Bronchial epithelial cell (primary cell): ENCODE data around the gene SLC39A11. TPM values are rescaled to one million over a fixed set of nuclear protein-coding genes. Genes with fewer than 3 reads are reported as not detected.
"Not testable (repeated sequence)": the region's sequence is repeated elsewhere in the genome, so short reads cannot be mapped to it uniquely, and the experiment has no call there.

ENCODE experiments used
- DNase-seq: peaks from one replicate; pipeline ENCODE4 v3.0.0-alpha.2; 2010; ENCODE audit warnings: low read depth
- FAIRE-seq: peaks from 2 replicates; lab custom pipeline; 2011; peaks lifted over from hg19 to GRCh38; lab: Jason Lieb, UNC
- H3K27me3 ChIP-seq: 2 replicates; pipeline ENCODE4 v1.5.1; 2011; ENCODE audit warnings: low read length; ENCODE audit not compliant: control insufficient read depth, insufficient read depth
- H3K36me3 ChIP-seq: 2 replicates; pipeline ENCODE4 v1.5.1; 2011; ENCODE audit warnings: low read length; ENCODE audit not compliant: control insufficient read depth, insufficient read depth
- H3K4me3 ChIP-seq: 2 replicates; pipeline ENCODE4 v1.5.1; 2011; ENCODE audit warnings: mild to moderate bottlenecking, low read depth, low read length, control low read depth
- CTCF ChIP-seq: IDR thresholded peaks from 2 replicates; pipeline ENCODE4 v1.5.1; 2011; ENCODE audit warnings: mild to moderate bottlenecking, moderate library complexity, low read length, control low read depth, inconsistent platforms; ENCODE audit not compliant: insufficient read depth, severe bottlenecking
- total RNA-seq: library from RNA; depleted of rRNA; stranded (reverse); fragments of >200 nt; gene quantifications from 2 replicates; pipeline ENCODE4 v1.2.1, GENCODE V29; 2014

The SLC39A11 gene
- total RNA-seq, 1 donor from 2014 or later = 23.4 TPM

- no peak overlapping the region for H3K4me3 ChIP-seq
Observed at GRCh38 chr17:72763981-72764380, 328.5 kb downstream of the SLC39A11 start.

GRCh38 chr17:72761893-72762575 is 330.5 kb downstream of the SLC39A11 start:
- DNase-seq, FAIRE-seq: not testable (repeated sequence)

More at GRCh38 chr17:72763981-72764380, 328.5 kb downstream of the SLC39A11 start:
- Histone ChIP-seq H3K27me3 (no peaks in the 10 kb centered on the region), H3K36me3 (no peaks in the 10 kb centered on the region)
- no peak for TF ChIP-seq CTCF
- FAIRE-seq = no peak
- DNase-seq = no peak

GRCh38 chr17:72761431-72761830 is 331.1 kb downstream of the SLC39A11 start:
- Histone ChIP-seq H3K4me3 (no peak overlapping the region), H3K27me3 (no peaks in the 10 kb centered on the region), H3K36me3 (no peaks in the 10 kb centered on the region)
- DNase-seq (no peak), FAIRE-seq (no peak)
- TF ChIP-seq CTCF = no peak

More at GRCh38 chr17:72761893-72762575, 330.5 kb downstream of the SLC39A11 start:
- H3K27me3 ChIP-seq, H3K4me3 ChIP-seq, H3K36me3 ChIP-seq: not testable (repeated sequence)

- no peak for TF ChIP-seq CTCF
- H3K4me3 ChIP-seq = no peak overlapping the region
- peak; percentile 13 for FAIRE-seq
Observed at GRCh38 chr17:72760368-72760767, 332.1 kb downstream of the SLC39A11 start.

GRCh38 chr17:72759301-72759700 is 333.2 kb downstream of the SLC39A11 start:
- H3K36me3 ChIP-seq = no peaks in the 10 kb centered on the region
- DNase-seq (no peak), FAIRE-seq (no peak)
- H3K27me3 ChIP-seq = no peaks in the 10 kb centered on the region
- H3K4me3 ChIP-seq = no peak overlapping the region
- TF ChIP-seq CTCF = no peak

More at GRCh38 chr17:72760368-72760767, 332.1 kb downstream of the SLC39A11 start:
- Histone ChIP-seq H3K36me3 (no peaks in the 10 kb centered on the region), H3K27me3 (no peaks in the 10 kb centered on the region)
- no peak for DNase-seq

- no peaks in the 10 kb centered on the region for H3K36me3 ChIP-seq
- no peak for TF ChIP-seq CTCF
- H3K27me3 ChIP-seq = no peaks in the 10 kb centered on the region
- FAIRE-seq (no peak), DNase-seq (no peak)
- no peak overlapping the region for H3K4me3 ChIP-seq
Observed at GRCh38 chr17:72756256-72756655, 336.2 kb downstream of the SLC39A11 start.
